Neural progenitor cell (in vitro differentiated cells): Measurements from ENCODE around the gene RHBDL1.

ENCODE experiments used
- CTCF ChIP-seq: fragments of 200-600 bp; sonication (generic); IDR thresholded peaks from 2 replicates; pipeline ENCODE4 v1.5.1; 2017; ENCODE audit warnings: antibody characterized with exemption, mild to moderate bottlenecking
- EZH2 ChIP-seq: fragments of 200-600 bp; sonication (generic); IDR thresholded peaks from 2 replicates; pipeline ENCODE4 v1.6.1; 2017; ENCODE audit warnings: antibody characterized with exemption, mild to moderate bottlenecking, moderate library complexity

DNA sequence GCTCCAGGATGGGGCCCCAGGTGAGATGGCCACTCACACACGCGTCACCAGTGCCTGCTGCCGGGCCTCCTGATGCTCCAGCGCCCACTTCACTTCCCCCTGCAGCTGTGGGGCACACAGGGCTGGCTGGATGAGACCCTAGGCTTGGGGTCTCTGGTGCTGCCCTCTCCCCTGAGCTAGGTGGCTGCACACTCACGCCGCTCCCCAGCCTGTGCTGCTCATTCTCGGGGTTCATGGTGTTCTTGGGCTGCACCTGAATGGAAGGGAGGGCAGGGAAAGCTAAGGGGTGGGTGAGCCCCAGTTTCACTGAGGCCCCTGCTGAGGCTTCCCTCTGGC lies 49.5 kb downstream of the RHBDL1 start:
- no peak for TF ChIP-seq EZH2
- TF ChIP-seq CTCF = no peak
